ENCODE data around the gene CNTNAP2.
A peak's percentile ranks its signal among the peaks of the same experiment; 100 is the strongest.
"Not testable (repeated sequence)": the region's sequence is repeated elsewhere in the genome, so short reads cannot be mapped to it uniquely, and the experiment has no call there.

Gene CNTNAP2

DNA sequence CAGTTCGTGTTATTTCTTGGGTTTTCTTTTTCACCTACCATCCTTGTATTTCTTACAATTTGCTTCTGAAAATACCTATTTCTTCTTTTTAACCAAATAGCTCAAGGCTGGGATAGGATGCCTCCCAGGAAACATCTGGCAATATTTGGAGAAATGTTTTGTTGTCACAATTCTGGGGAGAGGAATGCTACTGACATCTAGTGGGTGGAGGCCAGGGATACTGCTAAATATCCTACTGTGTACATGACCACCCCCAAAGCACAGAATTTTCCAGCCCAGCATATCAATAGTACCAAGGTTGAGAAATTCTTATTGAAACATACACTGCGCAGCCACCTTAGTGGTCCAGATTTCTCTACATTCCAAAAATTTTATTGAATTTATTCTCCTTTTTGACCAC is 55.5 kb downstream of the CNTNAP2 start:
- DNase-seq, result peak in 1 of 2 experiments; percentile 4

DNA sequence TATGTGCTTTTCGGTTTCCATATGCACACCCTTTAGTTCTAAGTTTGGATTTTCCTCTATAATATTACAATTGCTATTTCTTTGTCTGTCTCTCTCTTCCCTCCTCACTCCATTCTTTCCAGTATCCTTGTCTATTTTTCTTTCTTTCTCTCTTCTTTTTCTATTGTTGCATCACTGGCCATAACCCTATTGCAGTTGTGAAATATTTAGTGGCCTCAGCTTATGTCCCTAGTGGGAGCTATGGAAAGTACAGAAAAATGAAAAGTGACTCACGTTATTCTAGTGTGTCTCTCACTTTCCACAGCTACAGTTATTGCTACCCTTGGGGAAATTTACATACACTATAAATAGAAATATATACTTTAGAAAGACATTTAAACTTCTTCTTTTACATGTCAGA is 59.1 kb downstream of the CNTNAP2 start:
- no peak for DNase-seq

DNA sequence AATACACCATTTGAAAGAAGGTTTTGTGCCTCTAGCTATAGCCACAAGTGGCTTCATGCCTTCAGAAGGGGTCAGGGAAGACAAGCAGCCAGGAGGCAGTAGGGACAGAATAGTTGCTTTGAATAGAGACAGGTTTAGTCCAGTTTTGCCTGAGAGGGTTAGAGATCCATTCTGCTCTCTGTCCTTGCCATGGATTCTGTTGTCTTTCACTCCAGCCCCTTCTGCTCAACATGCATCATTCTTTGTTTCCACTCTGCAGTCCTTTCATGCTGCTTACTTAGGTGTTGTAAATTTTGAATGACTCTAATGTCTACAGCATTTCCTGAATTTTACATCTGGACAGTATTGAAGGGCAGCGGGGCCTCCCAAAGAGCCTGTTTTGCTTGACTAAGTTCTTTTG is 60.3 kb downstream of the CNTNAP2 start:
- DNase-seq, result no peak

DNA sequence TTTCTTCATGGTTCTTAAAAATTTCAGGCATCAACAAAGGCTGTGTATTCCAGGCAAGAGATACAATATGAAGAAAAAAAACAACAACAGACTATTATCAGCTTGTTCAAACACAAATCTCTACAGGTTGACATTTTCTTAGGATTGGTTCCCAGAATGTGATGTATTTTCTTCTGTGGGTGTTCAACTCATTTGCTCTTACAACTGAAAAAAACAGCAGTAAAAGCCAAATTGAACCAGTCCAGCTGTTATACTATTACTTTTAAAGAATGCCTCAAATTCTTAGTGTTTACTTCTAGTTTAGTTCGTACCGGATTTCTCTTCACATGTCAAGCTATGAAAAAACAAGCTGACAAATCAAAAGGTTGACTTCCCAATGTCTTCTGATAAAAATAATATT is 60.7 kb downstream of the CNTNAP2 start:
- DNase-seq, result no peak

DNA sequence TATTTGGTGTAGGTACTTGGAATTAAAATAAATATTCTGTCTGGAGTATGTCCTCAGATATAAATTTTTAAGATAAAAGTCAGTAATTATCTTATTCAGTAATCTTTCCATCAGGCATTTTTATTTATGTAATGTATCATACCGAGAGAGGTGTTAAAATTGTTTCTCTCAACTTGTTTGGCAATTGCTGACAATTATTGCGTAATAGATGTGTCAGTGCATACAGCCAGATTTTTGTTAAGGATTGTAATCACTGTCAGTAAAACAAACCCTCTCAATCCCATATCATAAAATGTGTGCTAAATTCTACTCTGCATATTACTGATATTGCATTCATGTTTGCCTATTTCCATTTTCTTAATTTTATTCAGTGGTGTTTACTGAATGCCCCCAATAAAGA is 69.2 kb downstream of the CNTNAP2 start:
- DNase-seq, result no peak

DNA sequence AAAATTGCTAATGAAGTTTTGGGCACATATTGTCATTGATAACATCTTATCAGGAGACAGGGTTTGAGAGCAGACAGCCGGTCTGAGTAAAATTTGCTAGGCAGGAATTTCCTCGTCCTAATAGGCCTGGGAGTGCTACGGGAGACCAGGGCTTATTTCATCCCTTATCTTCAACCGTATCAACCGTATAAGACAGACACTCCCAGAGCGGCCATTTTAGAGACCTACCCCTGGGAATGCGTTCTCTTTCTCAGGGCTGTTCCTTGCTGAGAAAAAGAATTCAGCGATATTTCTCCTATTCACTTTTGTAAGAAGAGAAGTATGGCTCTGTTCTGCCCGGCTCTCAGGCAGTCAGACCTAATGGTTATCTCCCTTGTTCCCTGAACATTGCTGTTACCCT is 74.8 kb downstream of the CNTNAP2 start:
- DNase-seq, result not testable (repeated sequence)

DNA sequence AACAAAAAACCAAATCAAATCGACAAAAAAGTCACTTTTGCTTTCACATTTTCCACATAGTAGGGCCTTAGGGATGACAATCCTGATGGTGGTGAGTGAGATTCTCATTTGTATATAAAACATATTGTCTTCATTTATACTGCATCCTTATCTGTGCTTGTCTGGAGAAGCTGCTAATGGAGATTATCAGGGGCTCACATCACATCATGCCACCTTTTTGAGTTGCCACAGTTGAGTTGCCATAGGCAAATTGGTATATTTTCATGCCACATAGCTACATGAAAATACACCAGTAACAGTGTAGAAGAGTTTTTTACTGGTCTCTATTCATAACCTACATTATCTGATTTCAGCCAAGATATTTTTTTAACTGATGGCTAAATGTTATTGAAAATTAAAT is 85.3 kb downstream of the CNTNAP2 start:
- DNase-seq, result no peak

DNA sequence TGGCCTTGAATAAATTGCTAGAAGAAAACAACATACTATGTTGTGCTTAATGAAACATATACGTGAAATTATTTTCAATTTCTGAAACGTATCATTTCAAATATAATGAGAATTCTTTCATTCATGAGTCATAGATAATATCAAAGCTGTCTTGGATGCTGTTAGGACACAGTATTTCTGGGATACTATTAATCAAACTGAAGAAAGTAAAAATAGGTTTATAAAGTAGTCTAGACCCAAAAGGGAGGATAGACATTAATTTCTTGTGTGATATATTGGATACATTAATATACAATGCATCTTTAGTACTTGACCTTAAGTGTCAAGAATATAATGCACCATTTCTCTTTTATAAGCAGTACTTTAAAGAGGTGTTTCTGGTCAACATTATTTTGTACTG is 89.7 kb downstream of the CNTNAP2 start:
- DNase-seq, result no peak

DNA sequence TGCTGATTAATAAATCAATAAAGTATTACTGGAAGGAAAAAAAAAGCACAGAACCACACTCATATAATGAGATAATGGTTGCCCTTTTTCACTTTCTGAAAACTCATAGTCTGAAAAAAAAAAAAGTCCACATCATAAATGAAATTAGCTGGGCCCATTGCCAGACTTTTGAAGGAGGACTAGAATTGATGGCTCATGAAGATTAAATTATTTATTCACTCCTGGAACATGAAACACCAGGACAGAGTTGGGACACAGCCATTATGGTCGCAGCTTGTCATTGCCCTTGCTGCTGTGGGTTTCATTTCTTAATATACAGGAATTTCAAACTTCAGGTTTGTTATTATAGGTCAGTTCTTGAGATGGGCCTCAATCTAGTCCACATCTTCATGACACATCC is 91.9 kb downstream of the CNTNAP2 start:
- no peak for DNase-seq

DNA sequence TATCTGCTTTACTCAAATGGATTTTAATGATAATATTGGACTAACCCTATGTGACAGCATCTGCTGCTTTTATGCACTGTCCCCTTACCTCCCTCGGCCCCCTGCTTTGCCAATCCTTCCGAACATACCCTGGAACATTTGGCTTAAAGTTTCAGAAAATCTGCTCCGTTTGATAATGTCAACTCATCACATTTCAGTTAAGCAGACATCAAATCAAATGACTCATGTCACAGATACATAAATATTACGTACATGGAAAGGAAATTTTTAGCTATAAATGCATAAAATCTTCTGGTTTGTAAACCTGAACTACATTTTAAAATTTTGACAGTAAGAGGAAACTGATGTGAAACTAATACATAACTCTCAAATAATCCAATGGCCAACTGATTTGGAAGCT is 98.2 kb downstream of the CNTNAP2 start:
- no peak for DNase-seq

DNA sequence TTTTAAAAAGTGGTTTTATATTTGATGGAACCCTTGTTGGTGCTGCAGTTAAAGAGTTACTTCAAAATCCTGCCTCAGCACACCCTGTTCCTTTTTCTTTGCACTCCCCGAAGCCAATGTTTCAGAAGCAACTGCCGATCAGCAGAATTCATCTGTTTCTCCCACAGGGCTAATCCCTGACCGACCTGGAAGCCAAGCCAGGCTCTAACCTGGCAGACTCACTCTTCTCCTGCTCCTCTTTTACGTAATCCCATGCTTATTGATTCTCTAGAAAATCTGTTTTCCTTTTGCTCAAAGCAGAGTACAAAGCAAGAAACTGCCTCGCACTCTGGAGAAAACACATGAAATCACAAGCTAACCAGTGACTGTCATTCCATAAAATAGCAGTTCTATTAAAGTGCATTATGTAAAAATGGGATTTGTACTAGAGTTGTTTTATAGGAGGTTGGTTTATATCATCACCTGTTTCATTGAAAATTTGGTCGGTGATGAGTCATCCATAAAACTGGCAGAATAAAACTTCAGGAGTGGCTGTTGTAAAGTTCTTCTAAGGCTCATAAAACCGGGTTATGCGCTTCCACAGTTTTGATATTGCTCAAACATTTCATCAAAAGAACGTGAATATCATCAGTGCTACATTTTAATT is 99.9 kb downstream of the CNTNAP2 start:
- no peak for DNase-seq

DNA sequence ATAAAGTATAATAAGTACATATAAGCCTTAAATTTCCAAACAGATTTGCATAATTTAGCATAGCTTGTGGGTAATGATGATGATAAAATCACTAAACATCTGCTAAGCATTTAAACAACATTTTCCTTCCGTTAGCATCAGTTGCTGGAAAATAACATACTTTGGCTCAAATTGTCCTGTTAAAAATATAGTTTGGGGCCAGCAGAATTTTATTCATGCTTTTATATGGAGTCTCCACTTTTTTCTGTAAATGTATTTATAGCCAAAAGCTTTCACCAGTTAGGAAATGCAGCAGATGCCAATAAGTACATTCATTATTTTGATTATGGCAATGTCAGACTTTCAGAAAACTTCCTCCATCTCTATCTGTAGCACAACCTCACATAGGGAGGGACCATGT is 107.2 kb downstream of the CNTNAP2 start:
- DNase-seq, result no peak

DNA sequence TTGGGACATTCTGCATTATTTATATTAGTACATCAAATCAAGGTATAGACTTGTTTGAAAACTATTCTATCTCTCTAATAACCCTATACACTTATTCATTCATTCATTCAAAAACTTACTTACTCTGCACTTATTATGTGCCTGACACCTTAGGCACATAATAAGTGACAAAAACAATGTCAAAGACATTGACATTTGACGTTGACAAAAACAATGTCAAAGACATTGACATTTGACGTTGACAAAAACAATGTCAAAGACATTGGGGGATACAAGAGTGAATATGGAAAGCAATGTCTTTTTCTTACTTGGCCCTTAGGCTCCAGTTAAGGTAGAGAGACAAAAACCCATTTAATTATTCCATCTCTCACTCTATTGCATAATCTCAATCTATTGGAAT is 116.0 kb downstream of the CNTNAP2 start:
- no peak for DNase-seq

DNA sequence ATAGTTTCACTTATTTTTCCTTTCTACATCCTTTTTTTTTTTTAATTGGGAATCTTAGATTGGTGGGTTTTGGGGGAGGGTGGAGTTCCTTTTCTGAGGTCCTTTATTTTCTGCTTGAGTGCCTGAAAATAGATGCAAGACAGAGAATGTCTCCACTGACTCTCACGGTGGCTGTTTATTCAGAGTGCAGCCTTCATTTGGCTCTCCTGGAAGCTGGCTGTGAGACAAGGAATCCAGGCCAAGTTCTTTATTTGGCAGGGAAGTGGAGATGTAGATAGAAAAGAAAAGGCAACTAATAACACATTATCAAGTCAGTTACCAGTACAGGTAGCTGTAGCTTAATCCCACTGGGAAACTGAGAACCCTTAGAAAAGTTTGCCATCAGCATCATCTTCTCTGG is 118.6 kb downstream of the CNTNAP2 start:
- DNase-seq, result no peak

DNA sequence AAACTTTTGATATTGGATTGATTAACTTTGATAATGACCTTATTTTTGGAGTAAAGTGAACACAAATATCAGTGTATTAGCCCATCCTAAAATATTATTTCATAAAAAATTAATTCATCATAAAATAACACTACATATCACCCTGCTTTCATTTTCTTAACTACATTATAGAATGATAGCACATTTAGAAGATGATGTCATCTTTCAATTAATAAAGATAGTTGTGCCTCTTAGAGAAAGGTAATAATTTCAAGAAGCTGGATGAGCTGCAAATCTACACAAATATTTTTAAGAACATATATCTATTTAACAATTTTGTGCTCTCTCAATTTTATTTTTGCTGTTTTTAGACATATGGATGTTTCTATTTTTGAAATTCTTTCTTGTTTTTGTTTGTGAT is 126.1 kb downstream of the CNTNAP2 start:
- no peak for DNase-seq

DNA sequence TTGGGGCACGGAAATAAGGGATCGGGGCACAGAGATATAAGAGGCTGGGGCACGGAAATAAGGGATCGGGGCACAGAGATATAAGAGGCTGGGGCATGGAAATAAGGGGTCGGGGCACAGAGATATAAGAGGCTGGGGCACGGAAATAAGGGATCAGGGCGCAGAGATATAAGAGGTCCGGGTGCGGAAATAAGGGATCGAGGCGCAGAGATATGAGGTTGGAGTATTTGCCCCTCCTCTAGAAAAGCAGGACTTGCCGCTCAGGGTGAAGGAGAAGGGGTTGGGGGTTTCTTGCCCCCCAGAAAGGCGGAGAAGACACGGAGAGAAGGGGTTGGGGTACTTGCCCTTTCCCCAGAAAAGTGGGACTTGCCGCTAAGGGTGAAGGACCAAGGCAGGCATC is 131.4 kb downstream of the CNTNAP2 start:
- not testable (repeated sequence) for DNase-seq

DNA sequence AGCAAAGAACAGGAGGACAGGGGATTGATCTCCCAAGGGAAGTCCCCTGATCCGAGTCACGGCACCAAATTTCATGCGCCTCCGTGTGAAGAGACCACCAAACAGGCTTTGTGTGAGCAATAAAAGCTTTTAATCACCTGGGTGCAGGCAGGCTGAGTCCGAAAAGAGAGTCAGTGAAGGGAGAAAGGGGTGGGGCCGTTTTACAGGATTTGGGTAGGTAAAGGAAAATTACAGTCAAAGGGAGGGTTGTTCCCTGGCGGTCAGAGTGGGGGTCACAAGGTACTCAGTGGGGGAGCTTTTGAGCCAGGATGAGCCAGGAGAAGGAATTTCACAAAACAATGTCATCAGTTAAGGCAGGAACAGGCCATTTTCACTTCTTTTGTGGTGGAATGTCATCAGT is 132.1 kb downstream of the CNTNAP2 start:
- DNase-seq, result not testable (repeated sequence)

DNA sequence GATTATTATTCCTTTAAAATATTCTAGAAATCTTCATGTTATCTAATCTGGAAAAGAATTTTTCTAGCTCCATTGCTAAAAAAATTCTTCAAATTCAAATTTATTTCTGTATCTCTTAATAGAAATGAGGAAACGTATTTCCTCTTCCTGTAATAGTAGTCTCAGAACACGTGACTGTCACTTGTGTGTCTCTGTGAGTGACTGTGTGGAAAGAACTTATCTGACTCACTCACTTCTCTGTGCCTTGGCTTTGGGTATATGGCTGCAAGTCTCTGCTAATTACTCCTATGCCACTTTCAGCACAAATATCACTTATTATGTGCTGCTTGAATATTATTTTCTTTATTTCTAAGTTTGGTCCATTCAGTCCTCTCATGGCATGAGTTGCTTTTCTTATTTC is 132.7 kb downstream of the CNTNAP2 start:
- DNase-seq, result no peak

DNA sequence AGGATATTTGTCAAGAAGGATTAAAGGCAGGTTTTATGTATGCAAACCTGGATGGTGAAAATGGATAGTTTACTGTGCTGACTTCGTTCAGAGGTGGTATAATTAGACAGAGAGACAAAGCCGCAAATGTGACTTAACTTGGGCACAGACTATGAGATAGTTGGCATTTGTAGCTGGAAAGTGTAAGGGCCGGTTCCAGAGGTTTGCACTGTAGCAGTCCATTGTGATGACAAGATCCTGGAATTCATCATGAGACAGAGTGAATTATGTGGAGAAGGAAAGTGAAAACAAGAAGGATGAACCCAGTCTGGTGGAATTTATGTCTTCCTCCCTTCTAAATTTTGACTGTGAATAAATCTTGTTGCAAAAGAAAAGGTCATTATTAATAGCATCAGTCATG is 139.0 kb downstream of the CNTNAP2 start:
- no peak for DNase-seq

DNA sequence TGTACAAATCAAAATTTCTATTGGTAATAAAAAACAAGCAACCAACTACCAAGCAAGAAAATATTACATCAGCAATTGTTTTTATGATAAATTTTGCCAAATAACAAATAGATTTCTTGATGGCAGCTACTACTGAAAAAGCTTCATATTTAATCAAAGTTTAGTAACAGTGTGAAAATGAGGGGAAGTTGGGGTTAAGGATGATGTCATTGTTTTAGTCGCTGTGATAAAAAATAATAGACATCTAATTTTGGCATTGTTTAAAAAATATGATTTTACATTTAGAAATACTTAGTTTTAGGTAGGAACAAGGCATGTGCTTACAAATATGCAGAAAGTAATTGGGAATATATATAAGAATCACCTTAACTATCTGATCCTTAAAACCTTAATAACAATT is 145.9 kb downstream of the CNTNAP2 start:
- no peak for DNase-seq

DNA sequence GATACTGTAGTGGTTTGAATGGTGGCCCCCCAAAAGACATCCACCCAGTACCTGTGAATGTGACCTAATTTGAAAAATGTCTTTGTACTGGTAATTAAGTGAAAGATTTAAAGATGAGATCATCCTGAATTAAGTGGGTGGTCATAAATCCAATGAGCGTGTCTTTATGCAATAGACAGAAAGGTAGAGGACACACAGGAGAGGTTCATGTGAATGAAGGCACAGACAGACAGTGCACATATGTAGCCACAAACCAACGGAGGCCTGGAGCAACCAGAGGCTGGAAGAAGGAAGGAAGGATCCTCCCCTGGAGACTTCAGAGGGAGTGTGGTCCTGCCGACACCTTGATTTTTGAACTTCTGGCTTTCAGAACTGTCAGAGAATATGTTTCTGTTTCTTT is 160.3 kb downstream of the CNTNAP2 start:
- no peak for DNase-seq

DNA sequence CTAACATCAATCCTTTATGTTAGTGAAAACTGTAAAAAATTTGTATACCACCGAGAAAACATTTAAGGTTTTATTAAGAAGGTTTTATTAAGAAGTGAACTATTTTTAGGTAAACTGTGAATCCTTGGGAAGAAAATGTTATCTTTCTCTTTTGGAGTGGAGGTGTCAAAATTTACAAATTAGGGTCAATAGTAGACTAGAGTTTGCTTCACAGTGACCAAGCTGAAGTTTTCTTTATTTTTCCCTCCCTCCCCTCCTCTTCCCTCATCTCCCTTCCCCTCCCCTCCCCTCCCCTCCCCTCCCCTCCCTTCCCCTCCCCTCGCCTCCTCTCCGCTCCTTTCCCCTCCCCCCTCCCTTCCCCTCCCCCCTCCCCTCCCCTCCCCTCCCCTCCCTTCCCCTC is 168.8 kb downstream of the CNTNAP2 start:
- no peak for DNase-seq

DNA sequence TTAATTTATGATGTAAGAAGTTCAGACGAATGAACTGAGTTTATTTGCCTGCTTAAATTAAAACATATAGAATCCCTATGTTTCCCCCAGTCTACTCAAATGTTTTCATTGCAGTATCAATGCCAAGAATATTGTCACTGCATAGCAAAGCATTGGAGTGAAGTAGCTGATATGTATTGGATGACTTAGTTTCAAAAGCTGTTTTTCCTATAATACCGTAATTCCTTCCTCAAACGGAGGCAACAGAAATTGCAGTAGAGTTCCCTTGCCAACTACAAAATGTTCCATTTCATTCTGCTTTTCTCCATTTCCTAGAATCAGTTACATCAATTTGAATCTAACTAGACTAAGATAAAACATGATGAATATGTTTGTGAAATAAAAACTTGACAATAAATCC is 174.1 kb downstream of the CNTNAP2 start:
- DNase-seq, result no peak

DNA sequence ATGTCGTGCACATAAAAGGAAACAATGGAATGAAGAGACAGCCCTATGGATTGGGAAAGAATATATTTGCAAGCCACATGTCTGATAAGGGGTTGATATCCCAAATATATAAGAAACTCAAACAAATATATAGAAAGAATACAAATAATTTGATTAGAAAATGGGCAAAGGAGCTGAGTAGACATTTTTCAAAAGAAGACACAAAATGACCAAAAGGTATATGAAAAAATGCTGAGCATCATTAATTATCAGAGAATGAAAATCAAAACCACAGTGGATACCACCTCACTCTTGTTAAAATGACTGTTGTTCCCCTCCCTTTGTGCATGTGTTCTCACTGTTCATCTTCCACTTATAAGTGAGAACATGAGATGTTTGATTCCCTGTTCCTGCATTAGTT is 175.3 kb downstream of the CNTNAP2 start:
- no peak for DNase-seq

DNA sequence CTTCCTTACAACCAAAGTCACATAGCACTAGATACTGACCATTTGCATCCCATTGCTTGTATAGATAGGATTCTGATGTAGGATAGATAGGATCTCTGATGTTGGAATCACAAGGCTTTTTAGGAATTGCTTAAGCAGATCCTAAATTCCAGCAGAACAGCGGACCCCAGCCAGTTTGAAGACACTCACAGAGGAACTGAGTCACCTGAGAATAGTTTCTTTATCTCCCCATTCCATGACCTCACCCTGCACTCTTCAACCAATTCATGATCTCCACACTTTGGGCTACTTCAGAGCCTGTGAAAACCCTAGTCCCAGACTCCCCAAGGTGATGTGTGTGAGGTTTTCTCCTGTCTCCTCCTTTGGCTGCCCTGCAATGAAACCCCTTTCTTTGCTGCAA is 179.4 kb downstream of the CNTNAP2 start:
- no peak for DNase-seq

DNA sequence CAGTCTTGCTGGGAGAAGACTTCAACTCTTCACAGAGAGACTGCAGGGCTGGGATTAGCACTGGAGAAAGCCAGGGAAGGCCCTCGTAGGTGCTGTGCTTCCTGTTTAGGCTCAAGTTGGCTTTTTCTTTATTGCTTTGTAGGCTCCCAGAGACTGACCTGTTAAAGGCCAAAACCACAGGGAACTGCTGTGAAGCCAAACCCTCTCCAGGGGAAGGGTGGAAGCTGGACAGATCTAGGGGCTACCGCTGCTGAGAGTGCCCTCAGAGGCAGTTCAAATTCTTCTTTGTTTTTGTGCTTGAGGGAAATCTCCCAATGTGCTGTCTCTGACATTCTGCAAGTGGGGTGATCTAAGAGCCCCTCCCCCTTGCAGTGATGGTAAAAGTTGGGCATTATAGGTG is 198.4 kb downstream of the CNTNAP2 start:
- DNase-seq, result no peak

All from NCI-H524 (cell line).